ENCODE data around the gene FAAP20.
A peak's percentile ranks its signal among the peaks of the same experiment; 100 is the strongest.

FAAP20 gene

DNA sequence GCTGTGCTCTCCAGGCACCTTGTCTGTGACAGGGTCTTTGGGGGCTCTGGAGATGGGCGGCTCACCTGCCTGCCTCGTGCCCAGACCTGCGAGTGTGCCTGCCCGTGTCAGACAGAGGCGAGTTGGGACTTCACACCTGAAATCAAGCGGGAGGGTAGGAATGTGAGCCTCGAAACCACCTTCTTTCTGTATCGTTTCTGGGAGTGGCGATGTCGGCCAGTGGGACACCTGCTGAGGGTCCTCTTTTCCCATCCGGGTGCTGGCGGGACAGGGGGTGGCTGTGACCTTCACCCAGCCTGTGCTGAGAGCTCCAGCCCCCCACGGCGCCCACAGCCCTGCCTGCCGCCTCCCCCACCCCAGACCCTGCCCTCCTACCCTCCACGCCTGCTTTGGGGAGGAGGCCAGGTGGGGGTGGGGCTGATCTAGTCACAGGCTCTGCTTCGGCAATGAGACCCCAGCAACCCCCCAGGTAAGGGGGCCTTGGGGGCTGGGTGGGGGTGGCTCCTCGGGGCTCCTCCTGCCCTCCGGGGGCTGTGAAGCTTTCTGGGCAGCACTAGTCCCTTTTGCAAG, 15.6 kb upstream of the FAAP20 start:
- peak; percentile 38 for DNase-seq

DNA sequence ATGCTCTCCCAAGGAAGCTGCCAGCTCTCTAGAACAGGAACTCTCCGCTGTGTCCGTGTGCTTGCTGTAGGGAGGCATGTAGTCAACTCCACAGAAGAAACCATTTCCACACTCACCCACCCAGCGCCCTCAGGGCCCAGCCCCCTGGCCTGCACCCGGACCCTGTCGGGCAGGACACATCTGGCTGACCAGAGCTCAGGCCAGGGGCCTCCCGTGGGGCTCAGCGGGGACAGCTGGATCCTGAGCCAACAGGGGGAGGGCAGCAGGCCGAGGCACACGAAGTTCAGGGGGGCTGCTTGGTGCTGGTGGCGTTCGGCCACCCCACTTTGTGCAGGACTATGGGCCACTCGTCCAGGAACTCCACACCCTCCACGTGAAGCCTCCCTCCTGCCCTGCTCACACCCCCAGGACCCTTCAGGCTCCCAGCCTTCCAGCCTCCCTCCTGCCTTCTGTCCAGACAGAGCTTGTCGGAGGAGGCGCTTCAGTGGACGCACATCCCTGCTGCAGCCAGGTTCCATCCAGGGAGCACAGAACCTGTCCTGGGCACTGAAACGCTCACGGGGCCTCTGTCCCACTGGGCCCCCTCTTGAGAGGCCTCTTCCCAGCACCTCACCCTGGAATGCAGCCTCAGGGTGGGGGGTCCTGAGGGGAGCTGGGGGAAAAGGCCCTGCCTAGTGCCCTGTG, 15.0 kb upstream of the FAAP20 start:
- peak; percentile 39 for DNase-seq

DNA sequence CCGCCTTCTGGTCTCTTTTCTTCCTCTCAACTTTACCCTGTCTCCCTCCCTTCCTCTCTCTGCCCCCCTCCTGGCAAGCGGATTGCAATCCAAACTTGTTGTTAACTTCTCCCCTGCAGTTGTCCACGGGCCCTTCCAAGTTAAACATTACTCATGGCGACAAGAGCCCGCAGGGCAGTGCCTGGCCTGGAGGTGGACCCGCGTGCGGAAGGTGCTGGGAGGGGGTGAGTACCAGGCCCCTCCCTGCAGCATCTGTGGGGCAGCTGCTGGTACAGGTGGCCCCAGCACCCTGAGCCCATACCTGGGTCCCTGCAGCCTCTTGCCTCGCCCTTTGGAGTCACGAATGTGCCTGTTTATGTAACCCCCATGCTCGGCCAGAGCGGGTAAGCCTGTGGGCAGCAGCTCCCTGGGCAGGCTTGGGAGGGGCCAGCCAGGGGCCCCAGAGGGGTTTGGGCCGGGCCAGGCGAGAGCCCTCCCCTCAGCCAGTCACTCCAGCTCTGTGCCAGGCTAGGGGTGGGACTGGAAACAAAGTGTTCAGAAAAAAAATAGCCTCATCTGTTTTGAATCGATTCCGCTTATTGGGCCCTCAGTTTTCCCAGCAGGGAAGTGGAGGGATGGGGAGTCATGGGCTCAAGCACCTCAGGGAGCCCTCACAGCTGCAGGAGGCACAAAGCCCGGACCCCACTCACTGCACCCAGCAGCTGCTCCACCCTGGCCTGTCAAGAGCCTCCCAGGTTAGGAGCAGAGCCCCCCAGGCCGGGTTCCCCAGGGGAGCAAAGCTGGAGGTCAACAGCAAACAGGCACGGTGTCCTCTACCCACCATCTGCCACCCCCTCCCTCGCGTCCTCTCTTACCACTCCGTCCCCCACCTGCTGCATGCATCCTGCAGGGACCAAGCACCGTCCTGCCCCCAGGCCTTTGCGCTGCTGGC, 14.0 kb upstream of the FAAP20 start:
- DNase-seq: peak; percentile 87

DNA sequence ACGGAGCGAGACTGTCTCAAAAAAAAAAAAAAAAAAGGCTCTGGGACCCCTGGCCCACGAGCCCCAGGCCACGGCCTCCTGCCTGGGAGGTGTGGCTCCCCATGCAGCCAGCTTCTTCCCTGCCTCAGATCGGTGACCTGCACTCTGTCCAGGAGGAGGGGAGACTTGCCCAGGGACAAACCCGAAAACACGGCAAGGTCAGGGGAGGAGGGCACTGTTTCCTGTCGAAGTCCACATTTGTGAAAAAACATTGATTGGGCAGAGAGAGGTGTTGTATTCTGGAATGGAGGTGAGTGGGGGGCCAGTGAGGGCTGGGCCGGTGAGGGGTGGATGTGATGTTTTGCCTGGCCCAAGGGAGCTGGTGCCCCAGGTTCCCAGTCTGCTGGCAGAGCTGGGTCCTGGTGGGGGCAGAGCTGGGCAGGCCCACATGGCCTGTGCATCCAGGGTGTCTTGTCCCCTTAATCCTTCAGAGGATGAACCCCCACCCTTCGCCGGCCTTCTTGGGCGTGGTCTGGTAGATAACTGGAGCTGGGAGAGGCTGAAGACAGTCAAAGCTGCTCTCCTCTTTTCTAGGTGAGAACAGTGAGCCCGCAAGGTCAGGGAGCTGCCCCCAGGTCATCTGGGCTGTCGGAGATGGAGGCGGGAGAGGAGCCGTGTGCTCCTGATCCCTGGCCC, 12.4 kb upstream of the FAAP20 start:
- peak; percentile 27 for DNase-seq

DNA sequence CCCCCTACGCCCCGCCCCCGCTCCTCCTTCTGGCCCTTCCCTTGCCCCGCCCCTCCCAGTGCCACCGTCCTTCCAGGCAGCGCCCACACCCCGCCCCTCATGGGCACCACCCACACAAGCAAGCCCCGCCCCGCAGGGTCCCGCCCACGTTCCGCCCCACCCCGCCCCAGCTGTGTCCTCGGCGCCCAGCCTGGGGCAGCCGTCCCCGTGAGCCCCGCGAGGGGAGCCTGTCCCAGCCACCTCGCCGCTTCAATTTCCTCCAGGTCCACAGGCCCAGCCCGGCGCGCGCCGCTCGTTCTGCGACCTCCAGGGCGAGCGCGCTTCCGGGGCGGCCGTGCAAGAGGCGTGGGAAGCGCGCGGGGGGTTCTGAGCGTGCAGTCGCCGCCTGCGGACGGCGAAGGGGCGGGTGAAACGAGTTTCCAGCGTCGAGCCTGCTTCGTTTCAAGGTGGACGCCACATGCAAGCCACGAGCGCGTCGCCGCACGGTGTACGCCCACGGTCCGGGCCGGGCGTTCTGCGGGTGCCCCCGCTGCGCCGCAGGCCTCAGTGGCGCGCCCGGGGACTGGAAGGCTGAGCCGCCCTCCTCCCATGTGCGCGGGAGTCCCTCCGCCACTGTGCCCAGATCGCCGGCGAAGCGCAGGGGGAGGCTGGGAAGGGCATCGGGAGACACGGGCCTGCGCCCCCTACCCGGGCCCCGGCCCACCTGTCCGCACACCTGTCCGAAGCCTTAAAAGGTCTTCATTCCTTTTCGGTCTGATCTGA, 10.8 kb upstream of the FAAP20 start:
- peak; percentile 97 for DNase-seq

DNA sequence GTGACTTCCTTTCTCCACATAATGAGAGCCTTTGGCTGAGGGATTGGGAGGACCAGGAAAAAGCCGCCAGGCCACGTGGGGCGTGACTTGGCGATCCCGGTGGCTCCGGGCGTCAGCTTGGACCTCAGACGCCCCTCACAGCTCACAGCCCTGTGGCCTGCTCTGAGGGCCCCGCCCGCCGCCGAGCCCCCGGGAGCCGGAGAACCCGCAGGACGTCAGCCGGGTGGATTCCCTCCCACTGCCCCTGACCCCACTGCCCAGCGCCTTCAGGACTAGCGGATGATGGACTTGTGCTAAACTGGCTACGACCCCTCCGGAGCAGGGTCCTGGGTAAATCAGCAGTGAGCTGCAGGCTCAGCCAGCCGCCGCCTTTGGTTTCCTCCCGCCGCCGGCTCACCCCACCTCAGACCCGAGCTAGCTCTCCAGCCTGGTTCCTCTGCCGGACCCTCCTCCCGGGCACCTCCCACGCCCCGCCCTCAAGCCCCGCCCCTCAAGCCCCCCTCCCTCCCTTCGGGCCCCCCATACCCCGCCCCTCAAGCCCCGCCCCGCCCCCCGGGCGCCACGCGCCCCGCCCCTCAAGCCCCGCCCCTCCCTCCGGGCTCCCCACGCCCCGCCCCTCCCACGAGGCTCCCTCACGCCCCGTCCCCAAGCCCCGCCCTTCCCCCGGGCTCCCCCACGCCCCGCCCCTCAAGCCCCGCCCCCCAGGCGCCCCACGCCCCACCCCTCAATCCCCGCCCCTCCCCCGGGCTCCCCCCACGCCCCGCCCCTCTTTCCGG, 10.0 kb upstream of the FAAP20 start:
- DNase-seq: peak; percentile 95

DNA sequence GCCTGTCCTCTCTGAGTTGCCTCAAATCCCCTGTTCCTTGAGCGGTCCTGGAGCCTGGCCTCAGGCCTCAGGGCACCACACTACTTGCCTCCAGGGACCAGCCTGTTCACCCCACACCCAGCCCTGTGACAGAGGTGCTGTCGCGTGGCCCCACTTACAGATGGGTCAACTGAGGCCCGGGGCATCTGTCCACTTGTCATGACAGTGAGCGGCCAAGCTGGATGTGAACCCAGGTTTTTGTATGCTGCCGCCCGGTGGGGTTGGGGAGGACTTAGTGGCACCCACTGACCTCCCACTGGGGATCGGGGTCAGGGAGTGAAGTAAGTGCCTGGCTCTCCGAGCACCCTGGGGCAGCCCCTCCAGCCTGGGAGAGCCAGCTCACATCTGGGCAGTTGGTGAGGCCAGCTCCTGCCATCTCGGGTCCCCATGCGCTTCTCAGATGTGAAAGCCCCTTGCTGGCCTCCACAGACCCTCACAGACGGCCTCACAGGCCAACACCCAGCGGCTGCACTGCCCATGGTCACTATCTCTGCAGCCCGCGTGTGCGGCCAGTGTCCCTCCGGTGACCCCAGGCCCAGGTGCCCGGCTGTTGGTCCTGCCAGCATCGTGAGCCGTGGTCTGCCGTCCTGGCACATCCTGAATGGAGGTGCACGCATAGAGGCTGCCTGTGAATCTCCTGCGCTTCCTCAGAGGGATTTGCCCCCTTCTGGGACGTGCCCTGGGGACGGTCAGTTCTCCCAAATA, 9.3 kb upstream of the FAAP20 start:
- DNase-seq: peak; percentile 57

DNA sequence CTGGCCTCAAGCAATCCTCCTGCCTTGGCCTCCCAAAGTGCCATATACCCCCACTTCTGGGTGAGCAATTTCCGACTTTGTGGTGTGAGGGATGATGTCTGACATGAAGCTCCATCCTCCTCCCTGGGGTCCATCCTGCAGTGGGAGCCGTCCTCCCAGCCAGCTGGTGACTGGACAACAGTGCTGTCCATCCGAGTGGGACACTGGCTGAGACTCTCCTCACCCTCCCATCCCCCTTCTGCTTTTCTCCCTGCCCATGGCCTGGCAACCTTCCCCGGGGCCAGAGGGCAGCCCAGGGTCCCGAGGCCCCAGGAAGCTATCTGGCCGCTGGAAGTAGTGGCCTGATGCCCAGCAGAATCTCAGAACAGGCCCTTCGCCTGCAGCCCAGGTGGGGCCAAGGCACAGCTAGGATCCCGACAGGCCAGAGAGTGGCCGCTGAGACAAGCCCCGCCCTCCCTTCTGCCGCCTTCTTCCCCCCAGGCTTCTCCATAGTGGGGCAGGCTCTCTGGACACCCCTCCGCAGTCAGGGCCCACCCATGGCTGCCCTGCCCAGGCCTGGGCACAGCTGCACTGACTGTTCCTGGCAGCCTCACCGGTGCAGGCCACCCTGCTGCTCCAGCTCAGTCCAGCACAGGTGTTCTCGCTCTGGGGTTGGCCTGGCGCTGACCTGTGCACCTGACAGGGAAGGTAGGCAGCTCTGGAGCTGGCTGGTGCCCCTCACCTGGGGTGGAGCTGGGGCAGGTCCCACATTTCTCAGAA, 8.4 kb upstream of the FAAP20 start:
- peak; percentile 33 for DNase-seq

DNA sequence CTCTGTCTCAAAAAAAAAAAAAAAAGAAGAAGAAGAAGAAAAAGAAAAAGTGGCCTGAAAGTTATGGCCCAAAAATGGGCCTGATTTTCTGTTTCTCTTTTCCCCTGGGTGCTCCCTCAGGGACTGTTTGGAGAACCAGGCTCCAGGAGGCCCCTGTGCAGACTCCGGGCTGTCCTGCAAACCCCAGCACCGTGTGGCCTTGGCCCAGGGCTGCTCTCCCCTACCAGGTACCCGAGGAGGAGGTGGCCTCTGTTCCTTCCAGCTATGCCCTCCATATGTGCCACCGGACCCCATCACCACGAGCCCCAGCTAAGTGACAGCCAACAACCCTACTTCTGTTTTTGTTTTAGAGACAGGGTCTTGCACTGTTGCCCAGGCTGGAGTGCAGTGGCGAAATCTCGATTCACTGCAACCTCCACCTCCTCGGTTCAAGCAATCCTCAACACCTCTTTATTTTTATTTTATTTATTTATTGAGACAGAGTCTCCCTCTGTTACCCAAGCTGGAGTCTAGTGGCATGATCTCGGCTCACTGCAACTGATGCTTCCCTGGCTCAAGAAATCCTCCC, 7.5 kb upstream of the FAAP20 start:
- no peak for DNase-seq

DNA sequence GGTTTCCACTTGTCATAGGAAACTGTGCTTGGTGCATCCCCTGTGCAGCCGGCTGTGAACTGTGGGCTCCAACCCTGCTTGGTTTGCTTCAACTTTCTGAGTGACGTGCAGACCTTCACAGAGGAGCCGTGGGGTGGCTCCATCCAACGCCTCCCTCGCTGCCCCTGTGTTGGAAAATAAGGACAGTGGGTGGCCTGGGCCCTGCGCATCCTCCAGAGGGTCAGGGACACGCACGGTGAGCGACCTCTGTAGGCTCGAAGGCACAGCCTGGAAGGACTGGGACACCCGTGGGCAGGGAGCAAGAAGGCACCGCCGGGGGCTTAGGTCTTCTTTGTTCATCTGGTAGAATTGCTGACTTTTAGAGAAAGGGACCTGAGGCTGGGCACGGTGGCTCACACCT, 6.5 kb upstream of the FAAP20 start:
- no peak for DNase-seq

DNA sequence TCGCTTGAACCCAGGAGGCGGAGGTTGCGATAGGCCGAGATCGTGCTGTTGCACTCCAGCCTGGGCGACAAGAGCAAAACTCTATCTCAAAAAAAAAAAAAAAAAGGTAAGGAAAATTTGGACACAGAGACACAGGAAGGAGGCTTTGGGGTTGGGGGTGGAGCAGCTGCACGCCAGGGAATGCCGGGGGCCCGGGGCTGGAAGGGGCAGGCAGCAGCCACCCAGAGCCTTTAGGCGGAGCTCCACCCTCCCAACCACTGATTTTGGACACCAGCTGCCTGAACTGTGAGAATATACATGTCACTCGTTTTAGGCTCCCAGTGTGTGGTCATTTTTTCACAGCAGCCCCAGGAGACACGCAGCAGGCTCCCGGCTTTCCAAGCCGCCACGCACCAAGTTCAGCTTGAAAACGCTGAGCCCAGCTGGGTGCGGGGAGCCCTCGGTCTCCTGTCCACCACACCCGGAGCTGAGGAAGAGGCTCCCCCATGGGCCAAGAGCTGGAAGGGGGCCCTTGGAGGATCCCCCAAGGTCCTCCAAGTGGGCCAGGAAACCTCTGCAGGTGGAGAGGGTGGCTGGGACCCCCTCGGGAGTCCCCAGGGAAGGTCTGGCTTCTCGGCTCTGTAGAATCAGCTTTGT, 5.9 kb upstream of the FAAP20 start:
- peak; percentile 45 for DNase-seq

DNA sequence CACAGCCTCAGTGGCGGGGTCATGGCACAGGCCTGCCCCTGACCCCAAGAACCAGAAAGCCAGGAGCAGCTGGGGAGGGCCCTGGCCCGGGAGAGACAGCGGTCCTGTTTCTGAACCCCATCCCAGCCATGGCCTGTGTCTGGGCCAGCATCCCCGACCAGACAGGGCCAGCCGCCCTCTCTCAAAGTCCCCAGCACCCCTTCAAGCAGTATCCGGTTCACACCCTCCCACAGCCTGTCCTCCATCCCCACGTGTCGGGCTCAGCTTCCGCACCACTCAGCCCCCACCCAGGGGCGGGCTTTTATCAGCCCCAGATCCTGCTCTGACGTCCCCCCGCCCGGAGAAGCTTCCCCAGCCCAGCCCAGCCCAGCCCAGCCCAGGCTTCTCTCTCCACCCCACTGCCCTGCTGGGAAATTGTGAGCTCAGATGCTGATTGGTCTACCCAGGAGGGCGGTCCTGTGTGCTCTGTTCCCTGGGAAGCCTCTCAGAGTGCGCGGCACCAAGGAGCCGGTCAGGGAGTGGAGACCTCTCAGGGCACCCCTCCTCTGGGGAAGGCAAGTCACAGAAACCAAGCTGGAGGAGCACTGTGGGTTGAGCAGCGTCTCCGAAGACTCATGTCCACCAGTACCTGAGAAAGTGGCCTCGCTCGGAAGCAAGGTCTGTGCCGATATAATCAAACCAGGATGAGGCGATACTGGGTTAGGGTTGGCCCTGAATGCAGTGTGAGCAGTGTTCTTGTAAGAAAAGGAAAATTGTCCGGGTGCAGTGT, 4.7 kb upstream of the FAAP20 start:
- DNase-seq: peak; percentile 92

DNA sequence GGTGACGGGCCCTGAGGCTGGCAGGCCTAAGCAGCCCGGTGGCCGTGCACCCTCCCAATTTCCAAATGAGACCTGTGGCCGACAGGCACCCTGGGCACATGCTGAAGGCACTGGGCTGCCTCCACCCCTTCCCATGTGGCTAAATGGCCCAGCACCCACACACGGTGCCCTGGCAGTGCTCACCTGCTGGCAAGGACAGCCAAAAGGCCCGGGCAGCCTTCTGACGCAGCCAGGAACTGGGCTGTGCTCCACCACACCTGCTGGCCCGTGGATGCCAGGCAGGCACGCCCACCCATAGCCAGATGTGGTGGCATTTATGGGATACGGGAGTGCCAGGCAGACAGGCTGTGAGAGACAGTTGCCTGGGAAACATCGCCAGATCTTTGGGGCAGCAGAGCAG, 4.0 kb upstream of the FAAP20 start:
- DNase-seq: no peak

DNA sequence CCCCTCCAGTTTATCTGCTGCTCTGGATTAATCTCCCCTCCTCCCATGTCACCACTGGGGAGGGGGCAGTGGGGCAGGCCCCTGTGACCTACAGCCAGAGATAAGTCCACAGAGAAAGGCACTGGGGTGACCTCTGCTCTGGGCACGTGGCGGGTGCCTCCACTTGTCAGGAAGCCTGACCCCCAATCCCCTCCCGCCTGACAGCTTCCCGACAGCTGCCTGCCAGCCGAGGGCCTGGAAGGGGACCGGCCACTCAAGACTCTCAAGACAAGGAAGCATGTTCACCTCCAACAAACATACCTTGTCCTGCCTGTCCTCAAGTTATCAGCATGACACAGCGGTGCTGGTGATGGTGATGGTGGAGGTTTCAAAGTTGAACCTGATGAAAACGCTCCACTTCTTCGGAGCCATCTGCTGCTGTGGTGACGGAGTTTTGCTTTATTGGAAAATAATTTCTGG, 3.2 kb upstream of the FAAP20 start:
- no peak for DNase-seq

DNA sequence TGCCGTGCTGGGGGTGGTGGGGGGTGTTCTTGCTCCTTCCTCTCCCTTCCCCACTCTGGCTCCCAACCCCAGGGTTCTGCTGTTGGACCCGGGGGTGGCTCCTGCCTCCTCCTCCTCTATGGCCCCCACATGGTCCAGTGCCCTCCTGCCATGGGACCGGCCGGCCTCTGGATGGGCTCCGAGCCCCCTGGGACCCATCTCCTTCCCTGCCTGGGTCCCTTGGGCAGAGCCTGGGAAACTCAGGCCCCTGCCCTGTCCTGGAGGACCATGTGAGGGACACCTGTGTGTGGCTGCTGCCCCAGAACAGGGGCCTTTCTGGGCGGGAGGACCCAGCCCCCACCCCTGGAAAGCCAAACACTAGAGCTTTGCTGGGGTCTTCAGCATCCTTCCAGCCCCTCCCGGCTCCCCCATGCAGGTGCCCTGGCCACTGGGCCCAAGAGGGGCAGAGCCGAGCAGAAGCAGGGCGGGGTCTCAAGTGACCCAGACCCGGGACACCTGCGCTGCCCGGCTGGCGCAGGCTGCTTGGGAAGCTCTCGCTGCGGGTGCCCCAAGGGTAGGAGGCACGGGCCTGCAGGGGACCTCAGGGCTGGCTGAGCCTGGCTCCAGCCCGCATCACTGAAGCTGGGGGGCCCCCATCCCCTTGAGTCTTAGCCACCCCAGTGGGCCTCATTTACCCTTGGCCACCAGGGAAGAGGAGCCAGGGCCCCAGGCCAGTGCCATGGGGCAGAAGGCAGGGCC, 2.5 kb upstream of the FAAP20 start:
- no peak for DNase-seq

DNA sequence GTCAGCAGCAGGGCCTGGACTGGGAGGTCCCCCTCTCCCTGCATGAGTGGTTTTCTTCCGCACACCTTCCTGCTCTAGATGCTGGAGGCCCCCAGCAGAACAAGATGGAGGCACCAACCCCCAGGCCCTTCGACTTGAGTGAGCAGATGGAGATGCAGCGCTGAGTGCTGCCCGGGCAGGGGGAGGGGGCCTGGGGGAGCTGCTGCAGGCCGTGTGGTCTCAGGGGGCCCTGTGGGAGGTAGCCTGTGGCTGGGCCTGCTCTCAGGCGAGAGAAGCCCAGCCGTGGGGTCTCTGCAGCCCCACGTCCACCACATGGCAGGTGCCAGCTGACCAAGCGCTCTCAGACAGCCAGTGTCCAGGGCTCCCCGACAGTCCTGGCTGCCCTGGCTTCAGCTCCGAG, 1.2 kb upstream of the FAAP20 start:
- DNase-seq: no peak

DNA sequence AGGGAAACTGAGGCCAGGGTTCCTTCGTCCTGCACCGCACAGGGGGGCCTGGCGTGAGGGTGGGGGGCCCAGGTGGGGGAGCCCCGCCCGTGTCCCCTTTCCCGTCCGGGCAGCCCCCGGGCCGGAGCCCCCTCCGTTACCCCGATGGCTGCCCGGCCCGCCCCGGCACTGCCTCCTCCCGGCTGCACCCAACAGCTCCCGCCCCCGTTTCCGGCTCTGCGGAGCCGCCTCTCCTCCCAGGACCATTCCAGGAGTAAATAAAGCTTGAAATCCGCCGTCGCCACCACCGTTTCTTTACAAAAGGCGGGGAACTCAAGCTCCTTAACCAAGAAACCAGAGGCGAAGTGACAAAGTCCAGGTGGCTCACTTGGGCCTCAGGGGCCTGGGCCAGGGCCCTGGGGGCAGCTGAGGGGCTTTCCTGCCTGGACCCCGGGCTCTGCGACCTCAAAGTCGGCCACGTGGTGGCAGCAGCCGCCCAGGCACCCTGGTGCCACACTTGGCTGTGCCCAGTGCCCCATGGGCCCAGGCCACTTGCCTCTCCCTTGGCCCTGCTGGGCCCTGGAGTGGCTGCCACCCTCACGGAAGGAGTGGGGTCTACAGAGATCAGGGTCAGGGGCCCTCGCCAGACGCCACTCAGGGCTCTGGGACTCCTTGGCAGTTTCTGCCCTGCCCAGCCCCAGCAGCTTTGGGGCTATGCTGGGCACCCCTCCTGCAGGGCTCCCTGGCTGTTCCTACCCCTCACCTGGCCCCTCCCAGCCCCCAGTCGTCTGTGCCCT, 514 bp upstream of the FAAP20 start:
- peak; percentile 95 for DNase-seq
